ENCODE measurements around the gene DUSP28.

DNA sequence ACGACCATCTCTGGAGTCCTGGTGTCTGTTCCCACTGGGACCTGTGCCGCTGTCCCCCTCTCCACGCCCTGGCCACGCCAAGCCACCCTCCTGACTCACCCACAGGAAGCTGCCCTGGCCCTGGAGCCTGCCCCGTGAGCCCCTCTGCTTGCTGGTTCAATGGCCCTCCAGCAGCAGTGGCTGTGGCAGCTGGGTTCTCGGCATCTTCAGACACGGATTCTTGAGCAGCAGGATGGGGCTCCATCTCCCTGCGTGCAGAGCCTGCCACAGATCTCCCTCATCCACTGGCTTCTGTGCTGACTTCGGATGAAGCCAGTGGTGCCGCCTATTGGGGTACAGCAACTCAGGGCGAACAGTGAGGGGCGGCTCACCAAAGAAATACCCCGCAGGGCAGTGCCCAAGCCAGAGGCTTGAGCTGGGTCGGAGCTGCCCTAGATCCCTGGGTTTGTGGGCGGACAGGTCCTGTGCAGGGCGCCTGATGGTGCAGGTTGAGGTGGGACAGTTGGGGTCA, 40.3 kb downstream of the DUSP28 start:
- TF ChIP-seq, protein P1, sequence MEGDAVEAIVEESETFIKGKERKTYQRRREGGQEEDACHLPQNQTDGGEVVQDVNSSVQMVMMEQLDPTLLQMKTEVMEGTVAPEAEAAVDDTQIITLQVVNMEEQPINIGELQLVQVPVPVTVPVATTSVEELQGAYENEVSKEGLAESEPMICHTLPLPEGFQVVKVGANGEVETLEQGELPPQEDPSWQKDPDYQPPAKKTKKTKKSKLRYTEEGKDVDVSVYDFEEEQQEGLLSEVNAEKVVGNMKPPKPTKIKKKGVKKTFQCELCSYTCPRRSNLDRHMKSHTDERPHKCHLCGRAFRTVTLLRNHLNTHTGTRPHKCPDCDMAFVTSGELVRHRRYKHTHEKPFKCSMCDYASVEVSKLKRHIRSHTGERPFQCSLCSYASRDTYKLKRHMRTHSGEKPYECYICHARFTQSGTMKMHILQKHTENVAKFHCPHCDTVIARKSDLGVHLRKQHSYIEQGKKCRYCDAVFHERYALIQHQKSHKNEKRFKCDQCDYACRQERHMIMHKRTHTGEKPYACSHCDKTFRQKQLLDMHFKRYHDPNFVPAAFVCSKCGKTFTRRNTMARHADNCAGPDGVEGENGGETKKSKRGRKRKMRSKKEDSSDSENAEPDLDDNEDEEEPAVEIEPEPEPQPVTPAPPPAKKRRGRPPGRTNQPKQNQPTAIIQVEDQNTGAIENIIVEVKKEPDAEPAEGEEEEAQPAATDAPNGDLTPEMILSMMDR (IDR thresholded peaks at IDR 0.05; ENCODE audit: low read length), result no peak
- TF ChIP-seq EZH2 (IDR thresholded peaks at IDR 0.05; ENCODE audit: borderline replicate concordance, low read length), result no peak

Measured in OCI-LY1 (cell line).